ENCODE results near the gene HDAC1.
"Not testable (repeated sequence)": the region's sequence is repeated elsewhere in the genome, so short reads cannot be mapped to it uniquely, and the experiment has no call there.

HDAC1 gene

DNA sequence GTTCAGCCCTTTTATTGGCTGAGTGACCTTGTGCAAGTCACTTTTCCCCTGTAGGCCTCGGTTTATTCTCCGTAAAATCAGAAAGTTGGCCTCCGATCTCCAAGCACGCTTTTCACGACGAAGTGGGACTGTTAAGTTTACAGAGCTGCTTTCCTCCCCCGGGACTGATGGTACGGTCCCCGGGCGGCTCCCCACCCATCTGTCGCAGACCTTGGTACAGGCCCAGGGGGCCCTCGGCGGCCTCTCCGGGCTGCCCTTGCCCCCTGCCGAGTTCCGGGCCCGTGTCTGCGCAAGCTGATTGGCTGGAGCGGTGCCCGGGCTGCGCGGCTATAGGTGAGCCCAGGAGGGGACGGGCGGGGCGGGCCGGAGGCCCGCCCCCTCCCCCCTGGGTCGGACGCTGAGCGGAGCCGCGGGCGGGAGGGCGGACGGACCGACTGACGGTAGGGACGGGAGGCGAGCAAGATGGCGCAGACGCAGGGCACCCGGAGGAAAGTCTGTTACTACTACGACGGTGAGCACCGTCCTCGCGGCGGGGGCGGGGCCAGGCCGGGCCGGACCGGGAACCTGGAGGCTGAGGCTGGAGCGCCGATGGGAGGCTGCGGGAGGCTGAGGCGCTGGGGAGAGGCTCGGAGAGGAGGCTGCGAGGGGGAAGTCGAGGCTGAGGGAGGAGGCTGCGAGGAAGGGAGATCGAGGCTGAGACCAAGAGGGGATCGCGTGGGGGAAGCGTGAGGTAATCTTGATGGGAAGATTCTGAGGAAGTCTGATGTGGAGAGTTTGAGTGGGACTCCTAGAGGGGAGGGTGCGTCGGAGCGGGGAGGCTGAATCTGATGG lies at the start of gene HDAC1:
Gene HDAC1 (plus strand): TSS at position 376 of the 831 bp plus-strand sequence. CDS start 87 bp downstream, at position 463.
- DNase-seq = peak; percentile 98

DNA sequence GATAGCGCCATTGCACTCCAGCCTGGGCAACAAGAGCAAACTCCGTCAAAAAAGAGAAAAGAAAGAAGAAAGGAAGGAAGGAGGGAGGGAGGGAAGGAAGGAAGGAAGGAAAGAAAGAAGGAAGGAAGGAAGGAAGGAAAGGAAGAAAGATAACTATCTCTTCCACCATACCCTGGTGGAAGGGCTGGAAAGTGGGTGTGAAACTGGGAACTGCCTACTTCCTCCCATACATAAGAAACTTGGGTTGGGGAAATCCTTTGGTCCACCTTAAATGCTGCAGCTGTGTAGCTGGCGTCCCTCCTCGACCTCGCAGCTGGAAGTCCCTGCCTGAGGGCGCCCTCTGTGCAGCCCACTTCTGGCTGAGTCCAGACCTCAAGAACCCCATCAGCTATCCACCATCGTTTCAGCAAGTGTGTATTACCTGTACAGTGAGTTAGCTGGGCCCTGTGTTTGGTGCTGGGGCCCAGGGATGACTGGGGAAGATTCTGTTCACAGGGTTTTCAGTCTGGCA lies 49.5 kb upstream of the HDAC1 start:
- DNase-seq = peak; percentile 32

DNA sequence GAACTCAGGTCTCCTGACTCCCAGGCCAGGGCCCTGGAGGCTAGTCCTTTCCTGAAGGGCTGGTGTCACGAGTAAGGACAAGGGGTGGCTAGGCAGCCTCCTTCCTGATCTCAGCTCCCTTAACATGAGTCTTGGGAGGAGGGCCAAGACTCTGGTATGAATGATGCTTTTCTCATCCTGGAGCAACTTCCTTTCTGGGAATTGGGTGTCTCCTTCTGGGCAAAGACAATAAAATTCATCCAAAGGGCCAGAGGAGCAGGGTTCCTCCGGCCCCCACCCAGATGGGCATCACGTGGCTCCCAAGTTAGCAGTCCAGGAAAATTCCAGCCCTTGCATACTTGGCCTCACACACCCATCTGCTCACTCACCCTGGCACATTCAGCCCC lies 45.0 kb upstream of the HDAC1 start, which contains the start of gene FAM167B:
Gene FAM167B (plus strand): TSS at position 335 of the 386 bp plus-strand sequence. CDS start 200 bp downstream, outside the sequence.
- no peak for DNase-seq

DNA sequence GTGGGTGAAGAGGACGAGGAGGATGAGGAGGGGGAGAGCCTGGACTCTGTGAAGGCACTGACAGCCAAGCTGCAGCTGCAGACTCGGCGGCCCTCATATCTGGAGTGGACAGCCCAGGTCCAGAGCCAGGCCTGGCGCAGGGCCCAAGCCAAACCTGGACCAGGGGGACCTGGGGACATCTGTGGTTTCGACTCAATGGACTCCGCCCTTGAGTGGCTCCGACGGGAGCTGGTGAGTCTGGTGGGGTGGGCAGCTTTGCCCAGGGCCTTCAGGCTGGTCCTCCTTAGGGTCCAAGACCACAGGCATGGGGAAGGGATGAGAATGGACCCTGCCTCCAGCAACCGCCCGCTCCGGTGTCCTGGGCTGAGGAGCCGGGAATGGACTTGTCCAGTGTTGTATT lies 44.4 kb upstream of the HDAC1 start:
- no peak for DNase-seq

DNA sequence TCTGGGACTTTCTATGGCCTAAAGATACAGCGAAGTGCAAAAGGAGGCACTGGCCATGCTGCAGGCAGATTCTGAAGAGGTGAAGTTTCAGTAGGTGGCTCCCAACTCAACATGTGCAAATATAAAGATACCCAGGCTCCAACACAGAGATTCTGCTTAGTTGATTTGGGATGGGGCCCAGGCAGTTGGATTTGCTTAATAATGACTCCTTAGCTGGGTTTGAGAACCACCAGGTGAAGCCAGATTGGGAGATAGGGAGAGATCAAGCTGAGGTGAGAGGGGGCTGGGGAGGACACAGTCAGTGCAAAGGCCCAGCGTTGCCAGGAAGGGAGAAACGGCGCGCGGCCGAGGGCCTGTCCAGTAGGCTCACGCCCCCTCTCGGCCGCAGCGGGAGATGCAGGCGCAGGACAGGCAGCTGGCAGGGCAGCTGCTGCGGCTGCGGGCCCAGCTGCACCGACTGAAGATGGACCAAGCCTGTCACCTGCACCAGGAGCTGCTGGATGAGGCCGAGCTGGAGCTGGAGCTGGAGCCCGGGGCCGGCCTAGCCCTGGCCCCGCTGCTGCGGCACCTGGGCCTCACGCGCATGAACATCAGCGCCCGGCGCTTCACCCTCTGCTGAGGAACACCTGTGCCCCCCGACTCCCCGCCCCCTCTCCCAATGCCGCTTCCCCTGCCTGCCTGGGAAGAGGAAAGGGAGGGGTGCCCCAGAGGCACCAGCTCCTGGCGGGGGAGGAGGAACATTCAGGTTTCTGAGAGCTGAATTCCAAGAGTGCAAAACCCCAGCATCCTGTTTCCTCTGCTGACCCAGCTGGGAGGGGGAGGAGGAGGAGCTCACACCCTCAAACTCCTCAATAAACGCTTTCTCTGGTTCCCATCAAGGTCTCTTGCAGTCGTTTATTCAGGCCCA lies 43.6 kb upstream of the HDAC1 start:
- peak; percentile 91 for DNase-seq

DNA sequence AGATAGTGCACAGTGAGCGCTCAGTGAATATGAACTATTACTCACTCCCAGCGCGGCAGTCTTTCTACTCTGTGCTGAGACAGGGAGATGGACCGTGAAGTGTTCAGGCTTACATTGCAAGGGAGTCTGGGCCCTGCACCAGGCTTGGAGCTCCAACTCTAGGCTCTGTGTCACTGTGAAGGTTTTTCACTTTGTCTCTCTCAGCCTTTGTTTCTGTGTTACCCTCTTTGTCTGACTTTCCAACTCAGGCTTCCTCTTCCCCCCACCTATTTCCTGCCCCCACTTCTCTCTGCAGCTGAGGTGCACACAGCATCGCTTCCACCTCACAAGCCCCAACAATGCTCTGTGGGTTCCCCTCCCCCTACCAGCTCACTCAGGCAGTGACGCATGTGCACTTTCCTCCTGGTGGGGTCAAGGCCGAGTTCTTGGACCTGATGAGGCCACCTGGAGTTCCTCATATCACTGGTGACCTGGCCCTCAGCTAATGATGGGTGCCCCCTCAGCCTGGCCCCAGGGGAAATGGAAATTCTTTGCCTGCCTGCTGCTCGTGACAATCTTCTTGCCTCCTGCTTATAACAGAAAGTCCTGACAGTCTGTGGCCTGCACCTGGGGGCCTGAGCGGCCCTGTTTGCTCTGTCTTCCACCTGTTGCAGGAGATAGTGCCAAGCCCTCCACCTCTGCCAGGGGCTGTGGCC lies 41.9 kb upstream of the HDAC1 start:
- no peak for DNase-seq

DNA sequence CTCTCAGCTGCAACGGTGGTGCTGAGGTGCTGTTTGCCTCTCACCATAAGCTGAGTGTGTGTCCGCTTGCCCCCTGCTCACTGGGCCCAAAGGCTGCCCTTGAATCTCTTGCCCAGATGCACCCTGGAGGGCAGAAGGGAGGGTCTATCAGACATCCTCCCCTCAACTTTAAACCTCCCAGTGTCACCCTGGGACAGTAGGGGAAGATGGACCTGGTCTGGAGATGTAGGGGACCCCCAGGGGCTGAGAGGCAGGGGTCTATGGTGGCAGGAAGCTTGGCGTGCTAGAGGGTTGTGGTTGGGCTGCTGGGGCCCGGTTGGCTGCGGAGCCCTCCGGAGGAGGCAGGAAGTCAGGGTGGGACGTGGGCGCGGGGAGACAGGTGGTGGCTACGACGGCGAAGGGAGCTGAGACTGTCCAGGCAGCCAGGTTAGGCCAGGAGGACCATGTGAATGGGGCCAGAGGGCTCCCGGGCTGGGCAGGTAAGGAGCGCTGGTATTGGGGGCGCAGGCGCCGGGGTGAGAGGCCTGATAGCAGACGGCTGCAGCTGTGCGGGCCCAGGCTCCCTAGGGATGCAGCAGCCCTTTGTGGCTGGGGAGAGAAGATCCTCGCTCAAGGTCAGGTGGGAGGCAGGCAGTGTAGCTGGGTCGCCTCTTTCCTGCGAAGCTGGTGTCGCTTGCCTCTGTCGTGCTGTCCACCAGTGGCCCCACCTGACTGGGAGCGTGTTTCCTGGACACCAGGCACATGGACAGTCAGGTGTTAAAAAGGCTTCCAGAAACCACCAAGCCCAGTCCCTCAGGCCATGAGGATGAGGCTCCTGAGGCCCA lies 40.8 kb upstream of the HDAC1 start, which contains the start of gene LCK:
Gene LCK (plus strand): TSS at position 373 of the 824 bp plus-strand sequence. CDS start 23,065 bp downstream, outside the sequence.
- DNase-seq = no peak

DNA sequence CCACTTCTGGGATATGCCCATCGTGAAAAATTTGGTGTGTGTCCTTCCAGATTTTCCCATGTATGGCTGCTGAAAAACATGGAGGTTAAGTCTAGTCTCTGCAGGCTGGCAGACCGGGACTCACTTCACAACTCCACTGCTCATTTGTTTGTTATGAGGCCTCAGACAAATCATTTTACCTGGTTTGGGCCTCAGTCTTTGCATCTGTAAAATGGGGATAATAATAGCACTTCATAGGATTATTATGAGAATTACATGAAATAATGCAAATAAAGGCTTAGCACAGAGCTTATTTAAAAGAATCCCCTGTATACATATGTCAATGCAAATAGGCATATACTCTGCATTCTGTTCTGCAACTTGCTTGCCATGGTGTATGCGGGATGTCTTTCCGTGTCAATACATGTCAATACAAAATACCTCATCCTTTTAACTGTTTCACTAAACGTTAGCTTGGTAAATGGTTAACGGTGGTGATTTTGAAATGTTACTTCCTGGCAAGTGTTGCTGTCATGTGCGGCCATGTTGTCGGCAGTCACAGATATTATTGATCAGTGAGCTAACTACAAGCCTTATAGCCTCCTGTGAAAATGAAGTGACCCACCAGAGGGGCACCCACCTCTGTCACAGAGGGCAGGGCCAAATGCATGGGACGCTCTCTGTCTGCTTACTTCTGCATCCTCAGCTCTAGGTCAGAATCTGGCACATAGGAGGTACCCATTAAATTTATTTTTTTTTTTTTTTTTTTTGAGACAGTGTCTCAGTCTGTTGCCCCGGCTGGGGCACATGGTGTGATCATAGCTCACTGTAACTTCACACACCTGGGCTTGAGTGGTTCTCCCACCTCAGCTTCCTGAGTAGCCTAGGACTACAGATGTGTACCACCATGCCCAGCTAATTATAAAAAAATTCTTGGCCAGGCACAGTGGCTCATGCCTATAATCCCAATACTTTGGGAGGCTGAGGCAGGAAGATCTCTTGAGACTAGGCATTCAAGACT lies 36.5 kb upstream of the HDAC1 start:
- DNase-seq = no peak

DNA sequence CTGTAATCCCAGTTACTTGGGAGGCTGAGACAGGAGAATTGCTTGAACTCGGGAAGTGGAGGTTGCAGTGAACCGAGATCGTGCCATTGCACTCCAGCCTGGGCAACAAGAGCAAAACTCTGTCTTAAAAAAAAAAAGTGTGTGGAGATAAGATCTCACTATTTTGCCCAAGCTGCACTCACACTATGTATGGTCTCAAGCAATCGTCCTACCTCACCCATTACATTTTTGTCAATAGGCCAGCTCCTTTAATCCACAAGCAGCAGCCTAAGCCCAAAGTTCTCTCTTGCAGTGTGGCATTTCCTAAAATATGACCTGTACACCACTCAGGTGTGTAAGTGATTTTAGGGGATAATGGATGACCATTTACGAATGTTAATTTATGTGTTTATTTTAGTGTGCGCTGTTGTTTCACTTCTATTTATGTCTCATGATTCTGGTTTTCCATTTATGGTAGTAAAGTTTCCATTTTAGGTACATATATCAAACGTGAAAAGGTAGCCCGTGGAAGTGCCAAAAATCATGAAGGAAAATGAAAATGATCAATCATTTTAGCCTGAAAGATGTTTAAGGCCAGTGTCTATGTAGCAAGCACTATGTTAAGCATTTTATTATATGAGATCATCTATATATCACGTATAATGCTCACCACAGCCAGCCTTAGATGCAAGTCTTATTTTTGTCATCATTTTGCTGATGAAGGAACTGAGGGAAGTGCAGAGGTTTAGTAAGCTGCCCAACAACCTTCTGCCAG lies 35.2 kb upstream of the HDAC1 start:
- DNase-seq = no peak

DNA sequence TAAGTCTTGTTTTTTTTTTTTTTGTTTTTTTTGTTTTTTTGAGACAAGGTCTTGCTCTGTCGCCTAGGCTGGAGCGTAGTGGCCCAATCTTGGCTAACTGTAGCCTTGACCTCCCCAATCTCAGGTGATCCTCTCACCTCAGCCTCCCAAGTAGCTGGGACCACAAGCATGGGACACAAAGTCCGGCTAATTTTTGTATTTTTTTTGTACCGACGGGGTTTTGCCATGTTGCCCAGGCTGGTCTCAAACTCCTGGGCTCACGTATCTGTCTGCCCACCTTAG lies 34.7 kb upstream of the HDAC1 start:
- no peak for DNase-seq

DNA sequence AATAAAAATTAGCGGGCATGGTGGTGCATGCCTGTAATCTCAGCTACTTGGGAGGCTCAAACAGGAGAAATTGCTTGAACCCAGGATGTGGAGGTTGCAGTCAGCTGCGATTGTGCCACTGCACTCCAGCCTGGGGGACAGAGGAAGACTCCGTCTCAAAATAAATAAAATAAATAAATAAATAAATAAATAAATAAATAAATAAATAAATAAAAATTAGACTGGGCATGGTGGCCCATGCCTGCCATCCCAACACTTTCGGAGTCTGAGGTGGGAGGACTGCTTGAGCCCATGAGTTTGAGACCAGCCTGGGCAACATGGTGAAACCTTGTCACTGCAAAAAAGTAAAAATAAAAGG lies 28.7 kb upstream of the HDAC1 start:
- not testable (repeated sequence) for DNase-seq

DNA sequence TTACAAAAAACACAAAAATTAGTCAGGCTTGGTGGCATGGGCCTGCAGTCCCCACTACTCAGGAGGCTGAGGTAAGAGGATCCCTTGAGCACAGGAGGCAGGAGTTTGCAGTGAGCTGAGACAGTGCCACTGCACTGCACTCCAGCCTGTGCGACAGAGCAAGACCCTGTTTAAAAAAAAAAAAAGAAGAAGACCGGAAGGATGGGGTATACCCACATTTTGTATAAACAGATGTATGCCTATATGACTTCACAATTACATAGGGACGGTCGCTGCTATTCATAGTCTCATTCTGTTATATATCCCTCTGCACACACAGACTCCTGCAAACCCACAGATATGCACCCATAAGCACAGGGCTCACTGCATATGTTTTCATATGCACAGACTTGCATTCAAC lies 28.1 kb upstream of the HDAC1 start:
- no peak for DNase-seq

DNA sequence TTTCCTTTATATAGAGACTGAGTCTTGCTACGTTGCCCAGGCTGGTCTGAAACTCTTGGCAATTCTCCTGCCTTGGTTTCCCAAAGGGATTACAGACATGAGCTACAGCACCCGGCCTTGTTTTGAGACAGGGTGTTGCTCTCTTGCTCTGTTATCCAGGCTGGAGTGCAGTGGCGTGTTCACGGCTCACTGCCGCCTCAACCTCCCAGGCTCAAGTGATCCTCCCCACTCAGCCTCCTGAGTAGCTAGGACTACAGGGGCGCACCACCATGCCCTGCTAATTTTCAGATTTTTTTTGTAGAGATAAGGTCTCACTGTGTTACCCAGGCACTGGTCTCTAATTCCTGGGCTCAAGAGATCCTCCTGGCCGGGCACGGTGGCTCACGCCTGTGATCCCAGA lies 26.0 kb upstream of the HDAC1 start:
- DNase-seq = no peak

DNA sequence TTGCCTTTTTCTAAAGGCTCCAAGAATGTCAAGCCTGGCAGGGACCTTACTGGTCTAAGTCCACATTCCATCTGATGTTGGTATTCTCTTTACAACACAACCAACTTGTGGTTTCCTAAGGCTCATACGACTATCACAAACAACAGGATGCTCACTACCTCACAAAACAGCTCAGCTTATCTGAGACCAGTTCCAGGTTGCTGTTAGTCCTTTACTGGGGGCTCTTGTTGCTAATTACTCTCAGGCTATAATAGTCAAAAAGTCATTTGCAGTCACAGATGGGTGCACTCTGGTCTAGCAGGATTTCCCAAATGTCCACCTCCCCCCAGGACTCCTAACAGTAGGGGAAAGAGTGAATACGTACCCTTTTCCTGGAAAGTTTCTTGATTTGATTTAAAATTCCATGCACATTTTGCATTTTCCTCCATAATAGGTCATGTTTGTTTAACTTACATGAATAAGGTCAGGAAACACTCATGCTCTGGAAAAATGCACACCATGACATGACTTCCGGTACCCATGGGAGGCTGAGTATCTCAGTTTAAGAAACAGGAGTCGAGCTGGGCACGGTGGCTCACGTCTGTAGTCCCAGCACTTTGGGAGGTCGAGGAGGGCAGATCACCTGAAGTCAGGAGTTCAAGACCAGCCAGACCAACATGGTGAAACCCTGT lies 24.8 kb upstream of the HDAC1 start:
- no peak for DNase-seq

DNA sequence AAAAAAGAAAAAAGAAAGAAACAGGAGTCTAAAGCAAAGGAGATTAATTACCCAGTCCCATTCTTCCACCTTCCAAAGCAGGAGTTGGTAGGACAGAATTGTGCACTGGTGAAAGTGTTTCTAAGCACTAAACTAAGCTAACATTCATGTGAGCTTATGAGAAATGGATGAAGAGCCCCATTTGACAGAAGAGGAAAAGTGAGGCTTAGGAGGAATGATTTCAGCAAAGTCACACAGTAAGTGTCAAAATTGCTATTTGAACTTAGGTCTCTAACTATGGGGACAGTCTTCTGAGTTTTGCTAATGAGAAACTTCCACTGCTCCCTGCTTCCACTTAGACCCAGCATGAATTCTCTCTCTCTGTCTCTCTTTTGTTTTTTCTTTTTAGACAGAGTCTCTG lies 22.1 kb upstream of the HDAC1 start:
- DNase-seq = no peak

DNA sequence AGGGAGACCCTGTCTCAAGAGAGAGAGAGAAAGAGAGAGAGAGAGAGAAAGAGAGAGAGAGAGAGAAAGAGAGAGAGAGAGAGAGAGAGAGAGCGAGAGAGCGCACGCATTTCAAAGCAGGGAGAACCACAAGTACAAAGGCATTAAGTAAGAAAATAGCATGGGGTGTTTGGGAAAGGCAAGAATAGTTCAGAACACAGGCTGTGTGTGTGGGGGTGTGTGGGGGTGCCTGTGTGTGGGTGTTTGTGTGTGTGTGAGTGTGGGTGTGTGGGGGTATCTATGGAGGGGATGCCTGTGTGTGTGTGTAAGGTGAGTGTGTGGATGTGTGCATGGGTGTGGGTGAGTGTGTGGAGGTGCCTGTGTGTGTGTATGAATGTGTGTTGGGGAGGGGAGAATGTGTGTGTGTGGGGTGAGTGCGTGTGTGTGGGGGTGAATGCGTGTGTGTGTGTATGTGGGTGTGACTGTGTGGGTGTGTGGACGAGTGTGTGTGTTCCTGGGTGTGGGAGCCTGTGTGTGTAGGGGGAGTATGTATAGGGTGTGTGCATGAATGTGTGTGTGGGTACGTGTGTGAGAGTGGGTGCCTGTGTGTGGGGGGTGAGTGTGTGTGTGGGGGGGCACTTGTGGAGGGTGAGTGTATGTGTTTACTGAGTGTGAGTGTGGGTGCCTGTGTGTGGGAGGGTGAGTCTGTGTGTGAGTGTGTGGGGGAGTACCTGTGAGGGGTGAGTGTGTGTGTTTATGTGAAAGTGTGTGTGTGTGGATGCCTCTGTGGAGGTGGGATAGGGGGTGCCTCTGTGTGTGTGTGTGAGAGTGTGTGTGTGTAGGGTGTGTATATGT lies 19.1 kb upstream of the HDAC1 start:
- no peak for DNase-seq

DNA sequence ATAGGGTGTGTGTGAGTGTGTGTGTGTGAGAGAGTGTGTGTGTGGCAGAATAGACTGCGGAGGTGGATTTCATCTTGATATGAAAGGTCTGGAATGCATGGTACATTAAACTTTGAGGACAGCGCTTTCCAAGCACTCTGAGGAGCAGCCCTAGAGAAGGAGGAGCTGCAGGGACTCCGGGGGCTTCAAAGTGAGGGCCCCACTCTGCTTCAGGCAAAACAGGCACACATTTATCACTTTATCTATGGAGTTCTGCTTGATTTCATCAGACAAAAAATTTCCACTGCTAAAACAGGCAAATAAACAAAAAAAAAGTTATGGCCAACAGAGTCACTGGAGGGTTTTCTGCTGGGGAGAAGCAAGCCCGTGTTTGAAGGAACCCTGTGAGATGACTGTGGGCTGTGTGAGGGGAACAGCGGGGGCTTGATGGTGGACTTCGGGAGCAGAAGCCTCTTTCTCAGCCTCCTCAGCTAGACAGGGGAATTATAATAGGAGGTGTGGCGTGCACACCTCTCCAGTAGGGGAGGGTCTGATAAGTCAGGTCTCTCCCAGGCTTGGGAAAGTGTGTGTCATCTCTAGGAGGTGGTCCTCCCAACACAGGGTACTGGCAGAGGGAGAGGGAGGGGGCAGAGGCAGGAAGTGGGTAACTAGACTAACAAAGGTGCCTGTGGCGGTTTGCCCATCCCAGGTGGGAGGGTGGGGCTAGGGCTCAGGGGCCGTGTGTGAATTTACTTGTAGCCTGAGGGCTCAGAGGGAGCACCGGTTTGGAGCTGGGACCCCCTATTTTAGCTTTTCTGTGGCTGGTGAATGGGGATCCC lies 18.3 kb upstream of the HDAC1 start:
- DNase-seq = peak; percentile 34
